Stimulated activated memory B cell treated with anti-CD40 and anti-IgM and Interleukin-4, amounts not matched to agents 10 μg/mL and 1 μg/mL and 100 μg/mL, for 72 hours (primary cell): ENCODE data around the gene TAF4.
A peak's percentile ranks its signal among the peaks of the same experiment; 100 is the strongest.

Experiments used
- ATAC-seq: fragments of 150-1000 bp; cut with Tn5 transposase; 2 replicates; pipeline ENCODE4 v1.10.0; 2021
- H3K27ac Mint-ChIP-seq: one replicate; pipeline ENCODE4 v1.8.0; 2022; ENCODE audit warnings: mild to moderate bottlenecking, mixed read lengths
- H3K27me3 Mint-ChIP-seq: one replicate; pipeline ENCODE4 v1.8.0; 2022; ENCODE audit warnings: mixed read lengths
- H3K36me3 Mint-ChIP-seq: one replicate; pipeline ENCODE4 v1.8.0; 2022; ENCODE audit warnings: mixed read lengths
- H3K4me1 Mint-ChIP-seq: one replicate; pipeline ENCODE4 v1.8.0; 2022; ENCODE audit warnings: mixed read lengths
- H3K4me3 Mint-ChIP-seq: one replicate; pipeline ENCODE4 v1.8.0; 2022; ENCODE audit warnings: mild to moderate bottlenecking, moderate library complexity, mixed read lengths
- H3K9me3 Mint-ChIP-seq: one replicate; pipeline ENCODE4 v1.8.0; 2022; ENCODE audit warnings: mixed read lengths

The TAF4 gene

GRCh38 chr20:62015540-62016288, 50.0 kb downstream of the TAF4 start:
- Mint-ChIP-seq H3K36me3 (peaks cover 12% of the 10 kb centered on the region), H3K27me3 (no peaks in the 10 kb centered on the region), H3K9me3 (no peaks in the 10 kb centered on the region), H3K4me1 (peaks cover 37% of the 10 kb centered on the region), H3K4me3 (no peak overlapping the region), H3K27ac (peak overlapping the region; percentile 28)
- ATAC-seq = no peak

GRCh38 chr20:62014889-62015537, 50.7 kb downstream of the TAF4 start:
- H3K4me3 Mint-ChIP-seq = no peak overlapping the region
- H3K36me3 Mint-ChIP-seq = peaks cover 12% of the 10 kb centered on the region
- no peak for ATAC-seq
- H3K9me3 Mint-ChIP-seq = no peaks in the 10 kb centered on the region
- H3K27me3 Mint-ChIP-seq = no peaks in the 10 kb centered on the region
- peak overlapping the region; percentile 28 for H3K27ac Mint-ChIP-seq
- peaks cover 31% of the 10 kb centered on the region for H3K4me1 Mint-ChIP-seq

DNA sequence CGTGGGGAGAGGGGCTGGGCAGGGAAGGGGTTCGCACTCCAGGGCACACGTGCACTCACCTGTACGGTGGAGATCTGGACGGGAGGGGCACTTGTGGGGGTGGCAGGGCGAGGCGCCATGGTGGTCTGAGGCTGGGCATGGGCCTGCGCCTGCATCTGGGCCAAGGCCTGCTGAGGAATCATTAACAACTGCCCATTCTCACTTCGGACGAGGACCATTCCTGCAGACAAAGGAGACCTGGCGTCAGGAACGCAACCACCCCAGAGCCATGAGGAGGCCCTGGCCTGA, 51.2 kb downstream of the TAF4 start:
- Mint-ChIP-seq H3K27ac (no peak overlapping the region), H3K9me3 (no peaks in the 10 kb centered on the region), H3K4me1 (peaks cover 27% of the 10 kb centered on the region), H3K36me3 (peaks cover 12% of the 10 kb centered on the region), H3K4me3 (no peak overlapping the region), H3K27me3 (no peaks in the 10 kb centered on the region)
- ATAC-seq = no peak

DNA sequence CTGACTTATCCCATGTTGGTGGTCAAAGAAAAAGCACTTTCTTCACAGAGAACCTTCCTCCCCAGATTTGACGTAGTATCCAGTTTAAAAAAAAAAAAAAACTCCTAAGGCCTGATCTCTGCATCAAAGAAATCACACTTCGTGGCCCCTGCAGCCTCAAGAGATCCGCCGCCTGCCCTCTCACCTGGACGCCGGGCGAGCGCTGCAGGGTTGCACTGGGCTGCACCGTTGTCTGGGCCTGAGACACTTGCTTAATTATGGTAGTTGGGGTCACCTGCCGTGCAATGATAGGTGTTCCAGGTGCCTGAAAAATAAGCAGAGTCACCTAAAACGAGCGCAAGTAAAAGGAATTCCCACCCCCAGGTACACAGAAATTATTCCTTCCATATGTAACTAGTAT, 53.0 kb downstream of the TAF4 start:
- no peak overlapping the region for H3K4me3 Mint-ChIP-seq
- peaks cover 16% of the 10 kb centered on the region for H3K4me1 Mint-ChIP-seq

DNA sequence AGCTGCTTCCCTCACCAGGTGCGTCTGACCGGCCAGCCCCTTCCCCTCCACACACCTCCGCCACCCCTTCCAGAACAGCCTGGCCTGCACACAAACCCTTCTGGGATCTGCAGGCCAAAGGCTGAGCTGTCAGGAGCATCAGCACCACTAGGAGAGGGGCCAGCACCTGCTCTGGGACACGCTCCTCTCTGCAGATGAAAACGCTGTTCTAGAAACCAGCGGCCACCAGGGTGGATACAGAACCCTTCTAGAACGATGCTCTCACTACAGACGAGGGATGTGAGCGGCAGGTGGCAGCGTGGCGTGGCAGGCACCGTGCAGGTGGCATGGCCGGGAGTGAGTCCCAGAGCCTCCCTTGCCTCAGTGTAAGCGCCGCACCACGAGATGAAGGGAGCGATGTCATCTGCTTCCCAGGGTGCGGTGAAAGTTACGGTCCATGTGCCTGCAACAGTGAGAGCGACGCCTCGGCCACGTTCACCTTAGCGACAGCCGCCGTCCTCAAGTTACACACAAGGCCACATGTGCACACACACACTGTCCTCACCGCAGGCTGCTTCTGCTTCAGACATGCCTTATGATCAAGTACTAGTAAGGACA, 53.6 kb downstream of the TAF4 start:
- Mint-ChIP-seq H3K36me3 (peaks cover 29% of the 10 kb centered on the region), H3K4me3 (no peak overlapping the region), H3K27ac (no peak overlapping the region), H3K4me1 (peaks cover 16% of the 10 kb centered on the region), H3K9me3 (no peaks in the 10 kb centered on the region), H3K27me3 (no peaks in the 10 kb centered on the region)
- peak; percentile 9 for ATAC-seq

More for the DNA sequence above, 53.0 kb downstream of the TAF4 start:
- H3K27ac Mint-ChIP-seq = no peak overlapping the region
- ATAC-seq = no peak
- H3K9me3 Mint-ChIP-seq = no peaks in the 10 kb centered on the region
- H3K27me3 Mint-ChIP-seq = no peaks in the 10 kb centered on the region
- peaks cover 23% of the 10 kb centered on the region for H3K36me3 Mint-ChIP-seq

DNA sequence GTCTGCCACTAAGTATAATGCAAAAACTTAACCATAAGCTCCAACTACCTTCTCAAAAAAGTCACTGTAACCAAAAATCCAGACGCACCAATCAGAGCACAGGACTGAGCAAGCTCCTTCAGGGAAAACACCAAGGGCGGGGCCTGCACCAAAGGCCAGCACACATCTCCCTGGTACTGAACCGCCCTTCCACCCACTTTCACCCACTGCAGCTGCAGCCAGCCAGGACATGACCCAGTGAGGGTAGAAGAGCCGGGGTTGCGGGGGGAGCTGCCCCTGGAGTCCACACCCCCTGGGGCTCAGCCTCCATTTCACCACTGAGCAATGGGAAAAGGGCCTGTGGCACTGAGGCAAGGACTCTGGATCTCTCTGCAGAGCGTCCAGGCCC, 54.3 kb downstream of the TAF4 start:
- H3K27me3 Mint-ChIP-seq = no peaks in the 10 kb centered on the region
- no peaks in the 10 kb centered on the region for H3K9me3 Mint-ChIP-seq
- peaks cover 31% of the 10 kb centered on the region for H3K36me3 Mint-ChIP-seq
- no peak overlapping the region for H3K4me3 Mint-ChIP-seq
- H3K27ac Mint-ChIP-seq = no peak overlapping the region
- ATAC-seq = no peak
- peaks cover 16% of the 10 kb centered on the region for H3K4me1 Mint-ChIP-seq

- no peak for ATAC-seq
- Mint-ChIP-seq H3K27ac (no peak overlapping the region), H3K4me1 (peaks cover 16% of the 10 kb centered on the region), H3K4me3 (no peak overlapping the region), H3K36me3 (peaks cover 31% of the 10 kb centered on the region), H3K27me3 (no peaks in the 10 kb centered on the region), H3K9me3 (no peaks in the 10 kb centered on the region)
These were observed 54.9 kb downstream of the TAF4 start for GRCh38 chr20:62010551-62011402.

- no peaks in the 10 kb centered on the region for H3K27me3 Mint-ChIP-seq
- no peak for ATAC-seq
- H3K4me3 Mint-ChIP-seq = no peak overlapping the region
- H3K4me1 Mint-ChIP-seq = peaks cover 11% of the 10 kb centered on the region
- H3K27ac Mint-ChIP-seq = no peak overlapping the region
- H3K36me3 Mint-ChIP-seq = peaks cover 31% of the 10 kb centered on the region
- H3K9me3 Mint-ChIP-seq = no peaks in the 10 kb centered on the region
These were observed 55.7 kb downstream of the TAF4 start for GRCh38 chr20:62009869-62010445.

GRCh38 chr20:62009322-62009721, 56.4 kb downstream of the TAF4 start:
- peaks cover 9% of the 10 kb centered on the region for H3K4me1 Mint-ChIP-seq
- H3K4me3 Mint-ChIP-seq = no peak overlapping the region
- ATAC-seq = no peak
- H3K9me3 Mint-ChIP-seq = no peaks in the 10 kb centered on the region
- peaks cover 31% of the 10 kb centered on the region for H3K36me3 Mint-ChIP-seq
- no peaks in the 10 kb centered on the region for H3K27me3 Mint-ChIP-seq
- no peak overlapping the region for H3K27ac Mint-ChIP-seq

DNA sequence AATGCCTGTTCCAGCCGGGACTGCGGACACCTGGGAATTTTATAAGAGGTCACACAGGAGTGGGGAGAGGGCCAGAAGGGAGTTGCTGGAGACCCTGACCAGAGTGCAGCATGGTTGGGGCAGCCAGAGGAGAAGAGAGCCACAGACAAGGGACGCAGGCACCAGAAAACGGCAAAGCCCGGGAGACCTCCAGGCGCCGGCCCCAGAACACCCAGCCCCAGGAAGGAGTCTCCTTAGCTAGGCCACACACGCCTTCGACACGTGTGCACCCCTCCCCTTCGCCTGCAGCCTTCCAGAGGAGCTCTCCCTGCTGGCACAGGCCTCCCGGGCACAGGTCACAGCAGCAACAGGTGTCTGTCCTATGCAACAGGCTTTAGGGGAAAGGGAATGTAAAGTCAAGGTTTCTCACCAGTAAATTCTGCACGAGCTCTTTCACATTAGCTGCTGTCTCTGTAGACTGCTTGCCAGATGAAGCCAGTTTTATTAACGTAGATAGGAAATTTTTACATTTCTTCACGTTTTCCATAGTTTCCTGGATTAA, 57.0 kb downstream of the TAF4 start:
- no peaks in the 10 kb centered on the region for H3K9me3 Mint-ChIP-seq
- H3K4me3 Mint-ChIP-seq = no peak overlapping the region
- peaks cover 31% of the 10 kb centered on the region for H3K36me3 Mint-ChIP-seq
- no peaks in the 10 kb centered on the region for H3K27me3 Mint-ChIP-seq
- no peak for ATAC-seq
- H3K4me1 Mint-ChIP-seq = peaks cover 9% of the 10 kb centered on the region
- no peak overlapping the region for H3K27ac Mint-ChIP-seq

- H3K9me3 Mint-ChIP-seq = no peaks in the 10 kb centered on the region
- H3K36me3 Mint-ChIP-seq = peaks cover 22% of the 10 kb centered on the region
- ATAC-seq = no peak
- peaks cover 9% of the 10 kb centered on the region for H3K4me1 Mint-ChIP-seq
- no peak overlapping the region for H3K27ac Mint-ChIP-seq
- no peak overlapping the region for H3K4me3 Mint-ChIP-seq
- H3K27me3 Mint-ChIP-seq = no peaks in the 10 kb centered on the region
These were observed 58.5 kb downstream of the TAF4 start for GRCh38 chr20:62007127-62007647.

DNA sequence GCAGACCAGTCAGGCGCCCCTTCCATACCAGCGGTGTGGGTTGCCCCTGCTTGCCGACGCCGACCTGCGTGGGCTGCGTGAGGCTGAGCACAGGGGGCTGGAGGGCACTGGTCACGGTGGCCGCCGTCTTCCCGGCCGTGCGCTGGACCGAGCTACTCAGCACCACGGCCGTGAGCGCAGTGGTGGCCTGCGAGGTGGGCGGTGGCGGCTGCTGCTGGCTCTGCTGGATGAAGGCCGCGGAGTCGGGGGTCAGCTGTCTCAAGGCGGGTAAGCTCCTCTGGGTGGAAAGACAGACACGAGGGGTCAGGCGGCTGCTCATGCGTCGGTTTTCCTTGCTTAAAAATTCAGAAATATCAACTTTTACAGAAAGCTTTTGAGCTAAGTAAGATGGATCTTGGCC, 59.2 kb downstream of the TAF4 start:
- Mint-ChIP-seq H3K36me3 (peaks cover 29% of the 10 kb centered on the region), H3K27me3 (no peaks in the 10 kb centered on the region), H3K9me3 (no peaks in the 10 kb centered on the region), H3K4me1 (peaks cover 9% of the 10 kb centered on the region), H3K4me3 (no peak overlapping the region), H3K27ac (no peak overlapping the region)
- no peak for ATAC-seq

DNA sequence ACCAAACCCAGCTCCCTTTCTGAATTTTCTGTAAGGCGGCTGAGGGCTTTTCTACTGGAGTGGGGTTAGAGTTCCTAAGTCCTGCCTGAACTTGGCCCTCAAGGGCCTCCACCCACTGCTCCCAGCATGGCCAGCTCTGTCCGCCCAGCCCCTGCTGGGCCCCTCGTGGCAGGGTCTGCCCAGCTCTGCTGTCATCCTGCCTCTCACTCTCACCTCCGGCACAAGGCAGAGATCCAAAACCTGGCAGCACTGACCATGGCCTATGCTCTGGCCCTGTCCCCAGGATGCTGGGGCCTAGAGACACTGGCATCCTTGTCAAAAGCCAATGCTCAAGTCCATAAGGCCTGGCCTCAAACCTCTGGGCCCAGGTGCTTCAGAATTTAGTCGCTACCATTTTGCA, 61.1 kb downstream of the TAF4 start:
- Mint-ChIP-seq H3K4me1 (no peaks in the 10 kb centered on the region), H3K4me3 (no peak overlapping the region), H3K9me3 (no peaks in the 10 kb centered on the region), H3K27me3 (no peaks in the 10 kb centered on the region), H3K27ac (no peak overlapping the region), H3K36me3 (peaks cover 48% of the 10 kb centered on the region)
- no peak for ATAC-seq

- H3K27ac Mint-ChIP-seq = no peak overlapping the region
- peaks cover 56% of the 10 kb centered on the region for H3K36me3 Mint-ChIP-seq
- ATAC-seq = no peak
- peaks cover 4% of the 10 kb centered on the region for H3K4me1 Mint-ChIP-seq
- no peak overlapping the region for H3K4me3 Mint-ChIP-seq
- H3K9me3 Mint-ChIP-seq = no peaks in the 10 kb centered on the region
- no peaks in the 10 kb centered on the region for H3K27me3 Mint-ChIP-seq
These were observed 61.9 kb downstream of the TAF4 start for GRCh38 chr20:62003567-62004405.
